Lung microvascular endothelial cell (primary cell): ENCODE results near the gene PTPRF. TPM values are rescaled to one million over a fixed set of nuclear protein-coding genes. Genes with fewer than 3 reads are reported as not detected.

Experiments used
- DNase-seq, 2 donors: peaks; one replicate each; pipeline versions ENCODE4 v3.0.0 to v3.0.0-alpha.2; 2010; ENCODE audit warnings: low read depth in 2 of 2
- total RNA-seq: library from RNA; depleted of rRNA; stranded (reverse); fragments of >200 nt; gene quantifications from 2 replicates; pipeline ENCODE4 v1.2.1, GENCODE V29; 2014

Gene PTPRF
- total RNA-seq, 1 donor from 2014 or later, result 68.8 TPM

DNA sequence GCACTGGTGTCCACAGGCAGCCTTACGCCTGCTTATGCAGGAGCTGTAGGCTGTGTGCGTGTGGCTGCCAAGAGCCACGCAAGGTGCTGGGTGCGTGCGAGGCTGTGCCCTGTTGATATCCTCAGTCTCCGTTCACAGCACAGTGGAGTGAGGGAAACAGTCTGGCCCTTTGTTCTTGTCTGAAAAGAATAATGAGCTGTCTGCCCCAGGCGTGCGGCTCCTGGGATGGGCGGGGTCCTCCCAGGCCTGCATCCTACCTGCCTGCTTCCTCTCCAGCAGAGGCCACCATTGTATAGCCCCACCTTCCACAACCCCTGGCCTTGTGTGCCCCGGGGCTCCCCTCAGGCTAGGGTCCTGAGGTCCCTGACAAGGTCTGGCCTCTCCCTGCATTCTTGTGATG, 72.3 kb downstream of the PTPRF start:
- no peak for DNase-seq

DNA sequence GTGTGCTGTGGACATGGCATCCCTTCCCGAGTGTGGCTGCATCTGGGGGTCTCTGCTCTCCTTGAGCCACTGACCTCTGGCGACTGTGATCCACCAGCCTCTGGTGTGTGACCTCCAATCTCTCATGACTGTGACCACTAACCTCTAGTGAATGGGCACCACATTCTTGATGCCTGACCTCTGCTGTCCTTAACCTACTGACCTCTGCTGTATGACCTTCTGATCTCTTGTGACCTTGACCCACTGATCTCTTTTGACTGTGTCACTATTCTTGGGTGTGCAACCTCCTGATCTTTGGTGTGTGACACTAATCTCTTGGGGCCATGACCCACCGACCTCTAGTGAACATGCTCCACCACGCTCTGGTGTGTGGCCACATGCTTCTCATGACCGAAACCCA, 73.5 kb downstream of the PTPRF start:
- no peak for DNase-seq

- DNase-seq, result no peak
Observed at GRCh38 chr1:43605157-43605556, 74.5 kb downstream of the PTPRF start.

- no peak for DNase-seq
Observed at GRCh38 chr1:43605766-43606165, 75.1 kb downstream of the PTPRF start.

DNA sequence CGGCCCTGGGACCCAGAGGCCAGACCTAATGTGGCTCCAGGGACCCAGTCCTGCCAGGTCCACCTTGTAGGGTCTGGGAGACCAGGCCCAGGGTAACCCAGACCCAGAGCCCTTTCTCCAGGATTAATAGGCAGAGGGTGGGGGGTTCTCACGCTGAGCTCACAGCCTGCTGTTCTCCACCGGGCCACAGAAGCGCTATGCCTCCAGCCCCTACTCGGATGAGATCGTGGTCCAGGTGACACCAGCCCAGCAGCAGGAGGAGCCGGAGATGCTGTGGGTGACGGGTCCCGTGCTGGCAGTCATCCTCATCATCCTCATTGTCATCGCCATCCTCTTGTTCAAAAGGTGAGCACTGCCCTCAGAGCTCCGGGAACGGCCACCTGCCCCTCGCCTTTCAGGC, 75.9 kb downstream of the PTPRF start:
- no peak for DNase-seq

DNA sequence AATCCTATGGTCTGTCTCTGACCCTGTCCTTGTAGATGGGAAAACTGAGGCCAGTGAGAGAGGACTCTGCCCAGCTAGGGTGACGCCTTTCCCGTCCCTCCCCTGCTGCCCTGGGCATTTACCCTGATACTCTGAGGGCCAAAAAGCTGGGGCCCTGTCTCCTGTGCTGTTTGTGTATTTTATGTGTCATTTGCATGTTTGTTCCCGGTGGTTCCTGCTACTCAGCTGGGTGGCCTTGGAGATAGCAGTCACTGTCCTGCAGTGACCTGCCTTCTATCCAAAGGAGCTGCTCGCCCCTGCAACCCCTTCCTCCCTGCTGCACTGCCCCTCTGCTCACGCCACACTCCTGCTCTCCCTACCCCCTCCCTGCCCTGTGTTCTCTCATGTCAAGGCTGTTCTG, 78.1 kb downstream of the PTPRF start:
- DNase-seq, result no peak

DNA sequence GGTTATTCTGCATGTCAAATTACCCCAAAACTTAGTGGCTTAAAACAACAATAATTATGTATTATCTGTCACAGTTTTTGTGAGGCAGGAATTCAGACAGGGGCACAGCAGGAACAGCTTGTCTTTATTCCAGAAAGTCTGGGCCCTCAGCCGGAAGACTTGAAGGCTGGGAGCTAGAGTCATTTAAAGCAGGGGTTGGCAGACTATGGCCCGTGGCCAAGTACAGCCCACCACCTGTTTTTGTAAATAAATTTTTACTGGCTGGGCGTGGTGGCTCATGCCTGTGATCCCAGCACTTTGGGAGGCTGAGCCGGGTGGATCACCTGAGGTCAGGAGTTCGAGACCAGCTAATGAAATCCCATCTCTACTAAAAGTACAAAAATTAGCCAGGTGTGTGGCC, 79.7 kb downstream of the PTPRF start:
- DNase-seq, result no peak

DNA sequence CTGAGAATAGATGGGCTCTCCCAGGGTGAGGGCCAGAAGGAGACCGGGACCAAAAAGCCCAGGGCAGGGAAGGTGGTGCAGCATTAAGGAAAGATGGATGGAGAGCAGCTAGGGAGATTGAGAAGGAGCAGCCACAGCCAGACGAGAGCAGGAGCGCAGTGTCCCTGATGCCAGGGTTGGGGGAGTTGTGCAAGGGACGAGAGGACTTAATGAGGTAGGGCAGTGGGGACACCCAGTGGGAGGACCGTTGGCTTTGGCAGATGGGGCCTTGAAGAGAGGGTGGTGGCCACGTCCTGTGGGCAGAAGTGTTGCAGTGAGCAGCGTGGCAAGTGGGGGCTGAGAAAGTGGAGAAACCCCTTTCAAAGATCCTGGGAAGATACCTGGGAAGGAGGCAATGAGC, 81.3 kb downstream of the PTPRF start:
- no peak for DNase-seq

DNA sequence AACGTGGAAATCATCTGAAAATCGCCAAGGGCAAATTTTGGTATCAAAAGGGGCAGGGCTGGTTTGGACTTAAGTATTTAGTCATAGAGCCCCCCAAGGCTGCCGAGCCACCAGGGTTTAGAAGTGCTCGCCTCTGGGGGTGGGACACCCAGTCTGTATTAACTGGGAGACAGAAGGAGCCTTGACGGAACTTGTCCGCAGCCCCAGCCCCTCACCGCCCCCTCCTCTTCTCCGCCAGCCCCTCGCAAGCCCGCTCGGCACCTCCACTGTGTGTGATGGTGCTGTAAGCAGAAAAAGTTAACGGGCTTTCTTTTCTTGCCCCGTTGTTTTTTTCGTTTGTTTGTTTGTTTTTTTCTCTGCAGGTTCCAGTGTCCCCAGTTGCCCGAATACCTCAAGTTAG, 81.7 kb downstream of the PTPRF start:
- no peak for DNase-seq

- no peak for DNase-seq
Observed at GRCh38 chr1:43613075-43613942, 82.6 kb downstream of the PTPRF start.

GRCh38 chr1:43614211-43614610, 83.5 kb downstream of the PTPRF start:
- DNase-seq, result no peak

DNA sequence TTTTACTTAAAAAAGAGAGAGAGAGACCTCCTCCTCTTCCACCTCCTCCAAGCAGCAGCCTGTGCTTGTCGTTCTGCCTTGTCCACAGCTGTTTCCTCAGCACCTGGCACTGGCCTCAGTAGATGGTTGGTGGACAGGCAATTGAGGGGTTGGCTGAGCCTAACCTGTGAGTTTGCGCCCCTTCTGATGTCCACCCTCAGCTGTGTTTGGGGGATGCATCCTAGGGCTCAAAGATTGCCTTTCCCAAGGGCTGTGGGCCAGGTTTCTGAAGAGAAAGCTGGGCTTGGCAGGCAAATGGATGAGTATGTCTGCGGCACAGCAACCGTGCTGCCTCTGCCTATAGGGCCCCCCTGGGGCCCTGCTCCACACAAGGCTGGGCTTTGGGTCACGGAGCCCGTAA, 84.2 kb downstream of the PTPRF start:
- no peak for DNase-seq

- no peak for DNase-seq
Observed at GRCh38 chr1:43616383-43616782, 85.7 kb downstream of the PTPRF start.

DNA sequence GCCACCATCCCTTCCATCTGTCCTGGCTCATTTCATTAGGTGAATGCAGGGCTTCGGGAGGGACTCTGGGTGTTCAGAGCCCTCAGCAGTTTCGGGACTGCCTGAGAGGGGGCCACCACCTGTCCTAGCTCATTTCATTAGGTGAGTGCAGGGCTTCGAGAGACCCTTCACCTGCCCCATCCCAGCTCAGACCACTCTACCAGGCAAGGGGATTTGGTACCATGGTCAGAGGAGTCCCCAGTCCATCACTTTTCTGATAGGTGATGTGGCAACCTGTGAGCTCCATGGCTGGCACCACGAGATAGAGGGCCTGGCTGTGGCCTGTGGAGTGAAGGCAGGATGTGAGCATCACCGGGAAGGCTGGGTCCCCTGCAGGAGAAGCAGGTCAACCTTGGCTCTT, 86.3 kb downstream of the PTPRF start:
- DNase-seq, result no peak

GRCh38 chr1:43617668-43618067, 87.0 kb downstream of the PTPRF start:
- no peak for DNase-seq

DNA sequence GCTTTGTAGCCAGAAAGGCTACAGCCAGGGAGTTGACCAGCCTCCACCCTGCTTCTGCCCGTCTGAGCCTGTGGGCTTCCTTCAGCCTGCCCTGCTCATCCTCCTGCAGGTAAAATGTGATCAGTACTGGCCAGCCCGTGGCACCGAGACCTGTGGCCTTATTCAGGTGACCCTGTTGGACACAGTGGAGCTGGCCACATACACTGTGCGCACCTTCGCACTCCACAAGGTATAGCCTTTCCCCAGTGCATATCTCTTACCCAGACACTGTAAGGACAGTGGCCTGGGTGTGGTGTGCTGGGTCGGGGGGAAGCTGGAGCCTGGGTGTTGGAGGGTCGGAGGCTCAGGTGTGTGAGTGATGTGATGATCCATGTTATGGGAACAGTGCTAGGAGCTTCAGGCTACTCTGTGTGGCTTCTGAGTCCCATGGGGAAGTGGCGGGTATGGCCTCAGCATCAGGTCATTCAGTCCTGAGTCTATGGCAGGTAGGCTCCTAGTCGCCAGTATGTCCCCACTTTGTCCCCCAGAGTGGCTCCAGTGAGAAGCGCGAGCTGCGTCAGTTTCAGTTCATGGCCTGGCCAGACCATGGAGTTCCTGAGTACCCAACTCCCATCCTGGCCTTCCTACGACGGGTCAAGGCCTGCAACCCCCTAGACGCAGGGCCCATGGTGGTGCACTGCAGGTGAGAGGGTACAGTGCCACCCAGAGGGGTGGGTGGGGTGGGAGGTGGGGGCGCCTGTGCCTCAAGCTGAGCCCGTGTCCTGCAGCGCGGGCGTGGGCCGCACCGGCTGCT, 88.0 kb downstream of the PTPRF start:
- no peak for DNase-seq

DNA sequence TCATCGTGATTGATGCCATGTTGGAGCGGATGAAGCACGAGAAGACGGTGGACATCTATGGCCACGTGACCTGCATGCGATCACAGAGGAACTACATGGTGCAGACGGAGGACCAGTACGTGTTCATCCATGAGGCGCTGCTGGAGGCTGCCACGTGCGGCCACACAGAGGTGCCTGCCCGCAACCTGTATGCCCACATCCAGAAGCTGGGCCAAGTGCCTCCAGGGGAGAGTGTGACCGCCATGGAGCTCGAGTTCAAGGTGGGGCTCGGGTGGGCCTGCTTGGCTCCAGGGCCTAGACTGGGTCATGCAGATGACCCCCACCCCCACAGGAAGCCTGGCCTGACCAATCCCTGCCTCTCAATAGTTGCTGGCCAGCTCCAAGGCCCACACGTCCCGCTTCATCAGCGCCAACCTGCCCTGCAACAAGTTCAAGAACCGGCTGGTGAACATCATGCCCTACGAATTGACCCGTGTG, 88.7 kb downstream of the PTPRF start:
- no peak for DNase-seq

DNA sequence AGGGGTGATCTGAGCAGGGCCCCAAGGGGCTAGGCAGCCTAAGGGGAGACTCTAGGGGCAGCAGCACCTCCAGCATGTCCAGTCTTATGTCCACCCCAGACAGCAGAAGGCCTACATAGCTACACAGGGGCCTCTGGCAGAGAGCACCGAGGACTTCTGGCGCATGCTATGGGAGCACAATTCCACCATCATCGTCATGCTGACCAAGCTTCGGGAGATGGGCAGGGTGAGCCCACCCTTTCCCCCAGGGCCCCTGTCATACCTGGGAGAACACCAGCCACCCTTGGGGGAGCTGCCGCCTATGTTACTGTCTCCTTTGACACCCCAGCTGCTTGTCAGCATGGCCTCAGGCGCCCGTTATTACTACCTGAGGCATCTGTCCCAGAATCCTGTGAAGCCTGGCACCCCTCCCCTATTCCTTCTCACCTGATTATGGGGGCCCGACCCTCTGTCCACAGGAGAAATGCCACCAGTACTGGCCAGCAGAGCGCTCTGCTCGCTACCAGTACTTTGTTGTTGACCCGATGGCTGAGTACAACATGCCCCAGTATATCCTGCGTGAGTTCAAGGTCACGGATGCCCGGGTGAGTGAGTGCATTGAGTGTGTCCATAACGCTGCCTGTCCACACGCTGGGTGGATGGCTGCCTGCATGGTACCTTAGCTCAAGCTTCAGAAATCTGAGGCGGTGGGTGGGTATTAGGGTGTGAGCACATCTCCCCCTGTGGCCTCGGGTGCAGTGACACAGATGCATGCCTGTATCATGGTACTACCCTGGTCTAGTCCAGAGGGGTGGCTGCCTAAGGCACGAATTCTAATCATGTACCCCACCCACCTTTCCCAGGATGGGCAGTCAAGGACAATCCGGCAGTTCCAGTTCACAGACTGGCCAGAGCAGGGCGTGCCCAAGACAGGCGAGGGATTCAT, 89.6 kb downstream of the PTPRF start:
- no peak for DNase-seq

- DNase-seq, result no peak
Observed at GRCh38 chr1:43620956-43621355, 90.3 kb downstream of the PTPRF start.

DNA sequence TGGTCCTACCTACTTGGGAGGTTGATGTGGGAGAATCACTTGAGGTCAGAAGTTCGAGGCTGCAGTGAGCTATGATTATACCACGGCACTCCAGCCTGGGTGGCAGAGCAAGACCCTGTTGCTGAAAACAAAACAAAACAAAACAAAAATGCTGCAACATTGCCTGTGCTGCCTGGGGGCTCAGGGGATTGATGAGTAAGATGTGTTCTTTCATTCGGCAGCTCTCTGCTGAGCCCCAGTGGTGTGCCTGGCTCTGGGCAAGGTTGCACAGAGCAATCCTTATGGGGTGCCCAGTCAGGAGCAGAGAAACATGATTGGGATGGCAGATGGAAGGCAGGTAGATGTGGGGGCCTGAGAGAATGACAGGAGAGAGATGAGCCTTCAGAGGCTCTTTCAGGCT, 90.7 kb downstream of the PTPRF start:
- no peak for DNase-seq

GRCh38 chr1:43621861-43622260, 91.2 kb downstream of the PTPRF start:
- DNase-seq, result no peak

GRCh38 chr1:43622471-43622870, 91.8 kb downstream of the PTPRF start:
- no peak for DNase-seq
